ENCODE data around the gene LRP2. TPM values are rescaled to one million over a fixed set of nuclear protein-coding genes. Genes with fewer than 3 reads are reported as not detected.

The LRP2 gene
- total and polyA plus RNA-seq, 2 experiments from 2014 or later: 0.68 to 2.7 TPM

DNA sequence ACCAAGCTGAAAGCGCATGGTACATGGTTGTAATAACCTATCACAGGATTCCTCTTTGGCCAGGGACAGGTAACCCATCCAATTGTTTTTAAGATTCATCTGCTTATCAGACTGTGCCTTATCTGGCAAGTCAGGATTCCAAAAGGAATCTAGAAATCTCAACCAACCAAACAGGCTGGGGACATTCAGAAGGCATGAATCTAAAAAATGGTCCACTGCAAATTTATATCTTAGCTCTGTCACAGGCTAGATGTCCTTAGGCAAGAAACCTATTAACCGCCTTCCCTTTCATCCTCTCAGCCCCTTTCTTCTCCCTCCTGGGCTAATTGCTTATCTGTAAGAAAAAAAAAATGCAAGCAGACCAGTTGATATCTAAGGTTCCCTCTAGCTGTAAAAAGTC lies 4.3 kb downstream of the LRP2 start (continued):
- TF ChIP-seq, protein P1, sequence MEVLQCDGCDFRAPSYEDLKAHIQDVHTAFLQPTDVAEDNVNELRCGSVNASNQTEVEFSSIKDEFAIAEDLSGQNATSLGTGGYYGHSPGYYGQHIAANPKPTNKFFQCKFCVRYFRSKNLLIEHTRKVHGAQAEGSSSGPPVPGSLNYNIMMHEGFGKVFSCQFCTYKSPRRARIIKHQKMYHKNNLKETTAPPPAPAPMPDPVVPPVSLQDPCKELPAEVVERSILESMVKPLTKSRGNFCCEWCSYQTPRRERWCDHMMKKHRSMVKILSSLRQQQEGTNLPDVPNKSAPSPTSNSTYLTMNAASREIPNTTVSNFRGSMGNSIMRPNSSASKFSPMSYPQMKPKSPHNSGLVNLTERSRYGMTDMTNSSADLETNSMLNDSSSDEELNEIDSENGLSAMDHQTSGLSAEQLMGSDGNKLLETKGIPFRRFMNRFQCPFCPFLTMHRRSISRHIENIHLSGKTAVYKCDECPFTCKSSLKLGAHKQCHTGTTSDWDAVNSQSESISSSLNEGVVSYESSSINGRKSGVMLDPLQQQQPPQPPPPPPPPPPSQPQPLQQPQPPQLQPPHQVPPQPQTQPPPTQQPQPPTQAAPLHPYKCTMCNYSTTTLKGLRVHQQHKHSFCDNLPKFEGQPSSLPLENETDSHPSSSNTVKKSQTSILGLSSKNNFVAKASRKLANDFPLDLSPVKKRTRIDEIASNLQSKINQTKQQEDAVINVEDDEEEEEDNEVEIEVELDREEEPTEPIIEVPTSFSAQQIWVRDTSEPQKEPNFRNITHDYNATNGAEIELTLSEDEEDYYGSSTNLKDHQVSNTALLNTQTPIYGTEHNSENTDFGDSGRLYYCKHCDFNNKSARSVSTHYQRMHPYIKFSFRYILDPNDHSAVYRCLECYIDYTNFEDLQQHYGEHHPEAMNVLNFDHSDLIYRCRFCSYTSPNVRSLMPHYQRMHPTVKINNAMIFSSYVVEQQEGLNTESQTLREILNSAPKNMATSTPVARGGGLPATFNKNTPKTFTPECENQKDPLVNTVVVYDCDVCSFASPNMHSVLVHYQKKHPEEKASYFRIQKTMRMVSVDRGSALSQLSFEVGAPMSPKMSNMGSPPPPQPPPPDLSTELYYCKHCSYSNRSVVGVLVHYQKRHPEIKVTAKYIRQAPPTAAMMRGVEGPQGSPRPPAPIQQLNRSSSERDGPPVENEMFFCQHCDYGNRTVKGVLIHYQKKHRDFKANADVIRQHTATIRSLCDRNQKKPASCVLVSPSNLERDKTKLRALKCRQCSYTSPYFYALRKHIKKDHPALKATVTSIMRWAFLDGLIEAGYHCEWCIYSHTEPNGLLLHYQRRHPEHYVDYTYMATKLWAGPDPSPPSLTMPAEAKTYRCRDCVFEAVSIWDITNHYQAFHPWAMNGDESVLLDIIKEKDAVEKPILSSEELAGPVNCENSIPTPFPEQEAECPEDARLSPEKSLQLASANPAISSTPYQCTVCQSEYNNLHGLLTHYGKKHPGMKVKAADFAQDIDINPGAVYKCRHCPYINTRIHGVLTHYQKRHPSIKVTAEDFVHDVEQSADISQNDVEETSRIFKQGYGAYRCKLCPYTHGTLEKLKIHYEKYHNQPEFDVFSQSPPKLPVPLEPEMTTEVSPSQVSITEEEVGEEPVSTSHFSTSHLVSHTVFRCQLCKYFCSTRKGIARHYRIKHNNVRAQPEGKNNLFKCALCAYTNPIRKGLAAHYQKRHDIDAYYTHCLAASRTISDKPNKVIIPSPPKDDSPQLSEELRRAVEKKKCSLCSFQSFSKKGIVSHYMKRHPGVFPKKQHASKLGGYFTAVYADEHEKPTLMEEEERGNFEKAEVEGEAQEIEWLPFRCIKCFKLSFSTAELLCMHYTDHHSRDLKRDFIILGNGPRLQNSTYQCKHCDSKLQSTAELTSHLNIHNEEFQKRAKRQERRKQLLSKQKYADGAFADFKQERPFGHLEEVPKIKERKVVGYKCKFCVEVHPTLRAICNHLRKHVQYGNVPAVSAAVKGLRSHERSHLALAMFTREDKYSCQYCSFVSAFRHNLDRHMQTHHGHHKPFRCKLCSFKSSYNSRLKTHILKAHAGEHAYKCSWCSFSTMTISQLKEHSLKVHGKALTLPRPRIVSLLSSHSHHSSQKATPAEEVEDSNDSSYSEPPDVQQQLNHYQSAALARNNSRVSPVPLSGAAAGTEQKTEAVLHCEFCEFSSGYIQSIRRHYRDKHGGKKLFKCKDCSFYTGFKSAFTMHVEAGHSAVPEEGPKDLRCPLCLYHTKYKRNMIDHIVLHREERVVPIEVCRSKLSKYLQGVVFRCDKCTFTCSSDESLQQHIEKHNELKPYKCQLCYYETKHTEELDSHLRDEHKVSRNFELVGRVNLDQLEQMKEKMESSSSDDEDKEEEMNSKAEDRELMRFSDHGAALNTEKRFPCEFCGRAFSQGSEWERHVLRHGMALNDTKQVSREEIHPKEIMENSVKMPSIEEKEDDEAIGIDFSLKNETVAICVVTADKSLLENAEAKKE (CRISPR knock-in tag; IDR thresholded peaks at IDR 0.05): no peak
- TF ChIP-seq CREB1 (CRISPR knock-in tag; IDR thresholded peaks at IDR 0.05; ENCODE audit: low read depth) (no peak), STAT1 (IDR thresholded peaks at IDR 0.05; ENCODE audit: unreplicated experiment) (no peak), REST (IDR thresholded peaks at IDR 0.05; ENCODE audit: unreplicated experiment) (no peak), ZNF331 (CRISPR knock-in tag; IDR thresholded peaks at IDR 0.05; ENCODE audit: low read depth) (no peak), NANOG (IDR thresholded peaks at IDR 0.05; ENCODE audit: borderline replicate concordance) (no peak)

DNA sequence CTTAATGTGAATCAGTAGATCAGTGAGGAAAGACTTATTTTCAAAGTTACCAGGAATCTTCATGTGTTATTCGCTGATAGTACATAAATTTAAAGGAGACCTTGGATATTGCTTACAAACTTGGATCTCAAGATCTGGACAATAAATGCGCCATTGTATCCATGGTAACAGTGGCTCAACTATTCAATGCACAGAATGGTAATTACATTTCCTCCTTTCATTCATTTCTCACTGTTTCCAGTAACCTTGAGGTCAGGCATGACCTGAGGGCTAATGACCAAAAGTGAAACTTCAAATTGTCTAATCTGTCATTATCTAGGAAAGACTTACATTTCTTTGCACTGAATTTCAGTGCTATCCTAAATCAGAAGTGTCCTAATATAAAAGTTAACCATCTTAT lies 8.1 kb downstream of the LRP2 start:
- Mint-ChIP-seq H3K4me3 (no peak overlapping the region), H3K9me3 (no peaks in the 10 kb centered on the region), H3K4me1 (no peaks in the 10 kb centered on the region), H3K27me3 (ENCODE audit: insufficient read depth, low read depth, poor library complexity) (peaks cover under 1% of the 10 kb centered on the region), H3K36me3 (ENCODE audit: low read depth) (no peaks in the 10 kb centered on the region), H3K27ac (no peak overlapping the region)
- Histone ChIP-seq H3K79me2 (replicated peaks; ENCODE audit: insufficient read depth) (no peaks in the 10 kb centered on the region), H3F3A (replicated peaks; ENCODE audit: low read depth) (no peaks in the 10 kb centered on the region), H3K4me3 (no peak overlapping the region), H3K4me2 (no peak overlapping the region), H2AFZ (no peak overlapping the region), H3K27me3 (ENCODE audit: insufficient read depth) (peaks cover 12% of the 10 kb centered on the region), H3K36me3 (ENCODE audit: insufficient read depth) (no peaks in the 10 kb centered on the region), H4K20me1 (replicated peaks; ENCODE audit: insufficient read depth) (no peaks in the 10 kb centered on the region), H3K27ac (ENCODE audit: low read depth) (no peak overlapping the region), H3K4me1 (ENCODE audit: insufficient read depth) (no peaks in the 10 kb centered on the region), H3K9me2 (ENCODE audit: insufficient read depth) (0 out of 2 replicates have a peak, but pooled peaks cover 12% of the 10 kb centered on the region)
- ATAC-seq (no peak), DNase-seq (ENCODE audit: low spot score) (no peak)
- TF ChIP-seq, protein P1 (CRISPR knock-in tag; IDR thresholded peaks at IDR 0.05): no peak
- no peak for TF ChIP-seq STAT1 (IDR thresholded peaks at IDR 0.05; ENCODE audit: unreplicated experiment)
- no peak for TF ChIP-seq NANOG (IDR thresholded peaks at IDR 0.05; ENCODE audit: borderline replicate concordance)

Measured in GM23338 (cell line).